ENCODE measurements around the gene MRPS17.
"Not testable (repeated sequence)": the region's sequence is repeated elsewhere in the genome, so short reads cannot be mapped to it uniquely, and the experiment has no call there.

Gene MRPS17

DNA sequence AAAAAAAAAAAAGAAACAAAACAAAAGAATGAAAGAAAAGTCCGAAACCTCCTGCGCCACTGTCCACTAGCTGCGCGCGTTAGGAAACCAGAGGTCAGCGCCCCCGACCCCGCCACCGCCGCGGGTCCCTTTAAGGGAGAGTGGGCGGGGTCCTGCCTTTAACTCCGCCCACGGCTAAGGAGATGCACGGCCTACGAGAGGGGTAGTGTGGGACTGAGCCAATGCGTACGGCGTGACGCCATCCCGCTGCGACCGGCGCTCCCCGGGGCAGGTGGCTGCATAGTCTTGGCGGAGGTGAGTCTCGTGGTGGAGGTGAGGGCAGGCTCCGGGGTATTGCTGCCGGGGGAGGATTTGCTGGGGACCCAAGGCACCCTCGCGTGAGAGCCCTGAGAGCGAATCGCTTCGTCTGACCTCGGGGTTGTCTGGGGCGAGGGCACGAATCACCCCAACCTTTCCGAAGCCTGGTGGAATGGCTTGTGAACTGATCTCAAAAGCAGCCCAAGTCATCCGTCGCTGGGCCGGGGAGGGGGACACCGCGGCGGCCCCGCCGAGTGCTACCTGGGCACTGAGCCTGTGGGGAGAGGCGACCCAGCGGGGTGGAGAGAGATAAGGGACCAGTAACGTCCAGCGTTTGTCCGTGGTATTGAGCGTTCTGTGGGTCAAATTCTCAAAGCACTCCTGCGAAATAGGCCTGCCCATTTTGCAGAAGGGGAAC is at the start of gene MRPS17:
TSS of gene MRPS17 (plus strand) at position 241 of the 715 bp plus-strand sequence. CDS start 1,319 bp downstream, outside the sequence.
- DNase-seq, result peak; percentile 88

DNA sequence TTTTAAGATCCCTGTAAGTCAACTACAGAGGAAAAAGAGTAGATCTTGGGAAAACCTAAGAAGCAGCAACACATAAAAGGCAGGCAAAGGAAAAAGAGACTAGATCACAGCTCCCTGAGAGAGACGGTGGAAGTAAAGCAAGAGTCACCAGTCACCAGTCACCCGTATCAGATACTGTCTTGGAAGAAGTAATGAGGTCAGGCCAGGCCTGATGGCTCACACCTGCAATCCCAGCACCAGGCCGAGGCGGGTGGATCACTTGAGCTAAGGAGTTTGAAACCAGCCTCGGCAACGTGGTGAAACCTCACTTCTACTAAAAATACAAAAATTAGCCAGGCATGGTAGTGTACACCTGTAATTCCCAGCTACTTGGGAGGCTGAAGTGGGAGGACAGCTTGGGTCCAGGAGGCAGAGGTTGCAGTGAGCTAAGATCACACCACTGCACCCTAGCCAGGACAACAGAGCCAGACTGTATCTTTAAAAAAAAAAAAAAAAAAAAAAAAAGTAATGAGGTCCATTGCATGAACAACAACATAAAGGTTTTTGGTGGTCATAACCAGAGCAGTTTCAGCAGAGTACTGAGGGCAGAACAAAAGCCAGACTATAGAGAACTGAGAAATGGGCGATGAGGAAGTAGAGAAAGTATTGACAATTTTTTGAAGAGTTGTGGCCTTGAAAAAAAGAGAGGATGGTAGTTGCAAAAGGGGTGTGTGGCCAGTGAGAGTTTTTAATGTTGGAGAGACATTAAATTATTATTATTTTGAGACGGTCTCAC is 47.5 kb upstream of the MRPS17 start:
- no peak for DNase-seq

DNA sequence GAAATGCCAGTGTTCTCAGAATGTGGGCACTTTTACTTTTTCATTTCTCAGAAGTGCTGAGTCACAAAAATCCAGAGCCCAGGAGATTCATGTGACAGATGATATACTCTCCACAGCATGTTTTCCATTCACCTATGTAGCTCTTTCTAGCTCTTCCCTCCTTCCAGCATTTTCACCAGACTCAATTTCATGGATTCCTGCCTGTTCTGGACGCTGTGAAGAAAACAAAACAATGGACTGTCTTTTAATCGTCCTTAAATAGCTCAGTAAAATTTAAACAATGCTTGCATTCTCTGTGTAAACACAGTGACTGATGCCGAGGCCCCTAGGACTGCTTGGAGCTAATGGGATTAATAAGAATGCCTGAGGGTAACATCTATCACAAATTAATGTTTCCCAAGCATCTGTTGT is 38.9 kb upstream of the MRPS17 start:
- no peak for DNase-seq

DNA sequence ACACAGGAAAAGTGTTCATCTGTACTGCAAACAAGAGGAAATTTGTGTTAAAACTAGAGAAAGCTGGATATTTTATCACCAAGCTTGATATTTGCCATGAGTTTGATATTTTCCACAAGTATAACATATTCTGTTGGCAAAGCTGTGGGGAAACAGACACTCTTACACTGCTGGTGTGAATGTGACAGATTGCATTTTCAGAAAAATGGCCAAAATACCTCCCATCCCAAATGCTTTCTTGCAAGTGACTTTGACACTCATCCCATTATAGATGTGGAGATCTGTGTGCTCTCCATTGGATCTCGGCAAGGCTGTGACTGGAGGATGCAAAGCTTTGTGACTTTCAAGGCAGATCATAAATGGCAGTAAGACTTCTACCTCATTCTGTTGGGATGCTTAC is 33.9 kb upstream of the MRPS17 start:
- no peak for DNase-seq

DNA sequence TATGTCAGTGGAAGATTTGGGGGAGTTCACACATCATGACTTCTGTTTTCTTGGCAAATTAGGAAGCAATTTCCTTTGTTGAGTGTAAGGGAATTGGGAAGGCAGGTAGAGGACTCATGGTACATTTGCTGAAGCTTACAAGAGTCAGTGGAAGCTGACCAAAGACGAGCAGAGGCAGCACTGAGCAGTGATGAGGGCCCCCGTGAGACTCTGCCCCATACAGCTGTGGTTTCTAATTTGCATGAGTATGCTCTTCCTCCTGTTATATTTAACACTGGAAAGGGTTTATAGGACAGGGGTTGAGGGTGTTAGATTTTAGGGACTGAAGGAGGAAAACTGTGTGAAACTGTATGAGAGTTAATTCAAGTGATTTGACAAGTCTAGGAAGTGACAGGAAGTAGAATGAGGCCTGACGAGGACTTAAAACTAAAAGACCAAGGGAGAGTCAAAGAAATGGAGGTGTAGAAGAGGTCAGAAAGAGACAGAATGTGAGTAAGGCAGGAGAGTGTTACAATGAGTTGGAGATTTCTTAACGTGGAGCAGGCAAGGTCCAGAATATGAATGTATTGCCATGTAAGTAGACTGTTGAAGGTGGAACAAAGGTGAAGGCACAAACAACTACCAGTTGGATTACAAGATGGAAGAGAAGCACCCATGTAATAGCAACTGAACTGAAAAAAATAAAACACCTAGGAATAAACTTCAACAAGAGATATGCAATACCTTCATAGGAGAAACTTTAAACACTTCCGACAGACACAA is 23.5 kb upstream of the MRPS17 start:
- DNase-seq, result no peak

DNA sequence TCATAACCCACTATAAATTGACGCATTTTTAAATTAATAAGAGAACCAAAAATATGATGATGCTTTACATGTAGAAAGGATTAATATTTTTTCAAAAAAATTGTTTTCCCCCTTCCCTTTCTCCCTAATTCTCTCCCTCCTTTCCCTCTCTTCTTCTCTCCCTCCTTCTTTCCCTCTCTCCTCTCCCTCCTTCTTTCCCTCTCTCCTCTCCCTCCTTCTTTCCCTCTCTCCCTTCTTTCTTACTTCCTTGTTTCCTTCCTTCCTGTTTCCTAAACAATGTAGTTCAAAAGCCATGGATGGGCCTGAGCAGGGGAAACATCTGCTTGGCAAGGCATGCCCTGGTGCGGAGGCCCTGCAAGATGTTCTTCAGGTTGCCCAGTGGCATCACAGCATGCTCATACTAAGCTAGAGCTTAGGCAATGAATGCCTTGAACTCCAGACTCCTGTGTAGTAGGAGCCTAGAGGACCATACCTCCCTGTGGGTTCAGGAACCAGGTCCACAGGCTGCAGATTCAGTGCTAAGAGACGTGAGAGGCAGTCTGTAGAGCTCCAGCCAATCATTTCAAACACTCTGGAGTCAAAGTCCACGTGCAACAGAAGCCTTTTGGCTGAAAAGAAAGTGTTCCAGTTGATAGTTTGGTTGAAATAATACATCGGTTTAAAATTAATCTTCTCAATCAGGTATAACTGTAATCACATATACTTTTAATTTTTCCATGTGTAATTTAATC is 20.1 kb upstream of the MRPS17 start:
- no peak for DNase-seq

DNA sequence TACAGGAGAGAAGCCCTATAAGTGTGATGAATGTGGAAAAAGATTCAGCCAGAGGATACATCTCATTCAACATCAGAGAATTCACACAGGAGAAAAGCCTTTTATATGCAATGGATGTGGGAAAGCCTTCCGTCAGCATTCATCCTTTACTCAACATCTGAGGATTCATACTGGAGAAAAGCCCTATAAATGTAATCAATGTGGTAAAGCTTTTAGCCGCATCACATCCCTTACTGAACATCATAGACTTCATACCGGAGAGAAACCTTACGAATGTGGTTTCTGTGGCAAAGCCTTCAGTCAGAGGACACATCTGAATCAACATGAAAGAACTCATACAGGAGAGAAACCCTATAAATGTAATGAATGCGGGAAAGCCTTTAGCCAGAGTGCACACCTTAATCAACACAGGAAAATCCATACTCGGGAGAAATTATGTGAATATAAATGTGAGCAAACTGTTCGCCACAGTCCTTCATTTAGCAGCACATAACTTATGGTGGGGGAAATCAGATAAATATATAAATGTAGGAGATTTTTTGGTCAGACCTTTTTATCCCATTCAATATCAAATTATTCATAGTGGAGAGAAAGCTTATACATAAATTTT is 12.1 kb upstream of the MRPS17 start:
- DNase-seq, result no peak

DNA sequence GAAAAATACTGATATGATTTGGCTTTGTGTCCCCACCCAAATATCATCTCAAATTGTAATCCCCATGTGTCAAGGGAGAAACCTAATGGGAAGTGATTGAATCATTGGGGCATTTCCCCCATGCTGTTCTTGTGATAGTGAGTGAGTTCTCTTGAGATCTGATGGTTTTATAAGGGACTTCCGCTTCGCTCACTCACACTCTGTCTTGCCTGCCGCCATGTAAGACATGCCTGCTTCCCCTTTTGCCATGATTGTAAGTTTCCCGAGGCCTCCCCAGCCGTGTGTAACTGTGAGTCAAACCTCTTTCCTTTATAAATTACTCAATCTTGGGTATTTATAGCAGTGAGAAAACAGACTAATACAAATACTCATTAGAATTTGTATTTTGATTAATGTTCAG is 5.1 kb upstream of the MRPS17 start:
- DNase-seq, result no peak

DNA sequence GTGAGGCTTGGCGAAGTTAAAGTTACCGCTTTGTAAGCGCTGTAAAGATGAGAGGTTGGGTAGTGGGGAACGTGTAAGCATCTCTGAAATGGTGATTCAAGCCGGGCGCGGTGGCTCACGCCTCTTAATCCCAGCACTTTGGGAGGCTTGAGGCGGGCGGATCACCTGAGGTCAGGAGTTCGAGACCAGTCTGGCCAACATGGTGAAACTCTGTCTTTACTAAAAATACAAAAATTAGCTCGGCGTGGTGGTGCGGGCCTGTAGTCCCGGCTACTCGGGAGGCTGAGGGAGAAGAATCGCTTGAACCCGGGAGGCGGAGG is 635 bp downstream of the MRPS17 start:
- DNase-seq, result not testable (repeated sequence)

DNA sequence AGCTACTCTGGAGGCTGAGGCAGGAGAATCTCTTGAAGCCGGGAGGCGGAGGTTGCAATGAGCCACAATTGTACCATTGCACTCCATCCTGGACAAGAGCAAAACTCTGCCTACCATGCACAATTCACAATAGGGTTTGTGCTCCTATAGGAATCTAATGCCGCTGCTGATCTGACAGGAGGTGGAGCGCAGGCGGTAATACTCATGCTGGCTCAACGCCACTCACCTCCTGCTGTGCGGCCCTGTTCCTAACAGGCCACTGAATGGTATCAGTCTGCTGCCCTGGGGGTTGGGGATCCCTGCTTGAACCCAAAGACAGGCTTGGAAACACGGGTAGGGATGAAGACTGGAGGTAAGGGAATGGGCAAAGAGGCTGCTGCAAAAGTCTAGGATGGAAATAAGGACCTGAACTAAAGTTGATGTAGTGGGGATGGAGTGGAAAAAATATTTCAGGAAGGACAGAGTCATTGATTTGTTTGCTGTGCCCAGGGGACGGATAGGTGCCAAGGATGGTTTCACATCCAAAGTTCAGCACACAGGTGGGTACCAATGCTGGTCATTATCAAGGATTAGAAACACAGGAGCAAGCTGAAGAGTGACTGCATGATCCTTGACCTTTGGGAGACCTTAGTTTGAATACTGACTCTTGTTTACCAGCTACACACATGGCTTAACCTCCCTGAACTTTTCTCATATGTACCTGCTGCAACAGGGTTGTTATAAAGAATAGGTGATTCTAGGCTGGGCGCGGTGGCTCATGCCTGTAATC is 2.2 kb downstream of the MRPS17 start:
- no peak for DNase-seq

DNA sequence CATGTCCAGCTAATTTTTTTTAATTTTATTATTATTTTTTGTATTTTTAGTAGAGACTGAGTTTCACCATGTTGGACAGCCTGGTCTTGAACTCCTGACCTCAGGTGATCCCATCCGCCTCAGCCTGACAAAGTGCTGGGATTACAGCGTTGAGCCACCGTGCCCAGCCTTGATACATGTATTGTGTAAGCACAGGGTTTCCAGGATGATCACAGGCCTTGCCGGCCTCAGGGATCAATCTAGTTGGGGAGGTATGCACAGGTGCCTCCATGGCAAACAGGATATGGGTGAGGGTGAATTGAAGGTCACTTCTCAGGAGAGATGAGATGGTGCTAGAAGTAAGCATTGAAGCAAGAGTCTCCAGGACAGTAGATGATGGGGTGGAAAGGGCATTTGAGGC is 5.5 kb downstream of the MRPS17 start:
- DNase-seq, result no peak

DNA sequence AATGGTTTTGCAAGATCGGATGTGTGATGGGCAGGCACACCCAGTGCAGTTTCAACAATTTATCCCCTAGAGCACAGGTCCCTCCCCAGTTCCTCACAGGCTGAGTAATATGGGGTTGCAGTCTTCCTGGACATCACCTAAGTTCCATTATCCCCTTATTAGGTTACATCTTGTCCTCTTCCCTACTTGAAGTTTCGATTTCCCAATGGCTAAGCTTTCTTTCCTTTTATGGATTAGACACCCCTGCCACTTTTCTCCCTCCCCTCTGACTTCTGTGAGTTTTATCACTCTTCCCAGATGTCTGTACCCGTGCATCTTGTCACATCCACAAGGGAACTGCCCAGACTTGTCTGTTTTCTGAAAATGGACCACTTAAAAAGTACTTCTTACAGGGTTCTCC is 10.3 kb downstream of the MRPS17 start:
- no peak for DNase-seq

DNA sequence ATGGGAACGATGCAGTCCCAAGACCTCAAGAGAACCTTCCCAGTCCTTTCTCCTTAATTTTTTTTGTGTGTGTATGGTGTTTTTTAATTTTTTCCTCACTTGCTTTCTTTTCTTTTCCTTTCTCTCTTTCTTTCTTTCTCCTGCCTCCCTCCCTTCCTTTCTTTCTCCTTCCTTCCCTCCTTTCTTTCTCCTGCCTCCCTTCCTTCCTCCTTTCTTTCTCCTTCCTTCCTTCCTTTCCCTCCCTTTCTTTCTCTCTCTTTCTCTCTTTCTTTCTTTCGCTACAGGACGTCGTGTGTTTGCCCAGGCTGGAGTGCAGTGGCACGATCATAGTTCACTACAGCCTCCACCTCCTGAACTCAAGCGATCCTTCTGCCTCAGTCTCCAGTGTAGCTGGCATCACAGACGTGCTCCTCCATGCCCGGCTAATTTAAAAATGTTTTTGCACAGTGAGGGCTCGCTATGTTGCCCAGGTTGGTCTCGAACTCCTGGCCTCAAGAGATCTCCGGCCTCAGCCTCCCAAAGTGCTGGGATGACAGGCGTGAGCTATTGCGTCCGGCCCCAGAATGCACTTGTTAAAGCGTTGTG is 12.0 kb downstream of the MRPS17 start:
- DNase-seq, result no peak

DNA sequence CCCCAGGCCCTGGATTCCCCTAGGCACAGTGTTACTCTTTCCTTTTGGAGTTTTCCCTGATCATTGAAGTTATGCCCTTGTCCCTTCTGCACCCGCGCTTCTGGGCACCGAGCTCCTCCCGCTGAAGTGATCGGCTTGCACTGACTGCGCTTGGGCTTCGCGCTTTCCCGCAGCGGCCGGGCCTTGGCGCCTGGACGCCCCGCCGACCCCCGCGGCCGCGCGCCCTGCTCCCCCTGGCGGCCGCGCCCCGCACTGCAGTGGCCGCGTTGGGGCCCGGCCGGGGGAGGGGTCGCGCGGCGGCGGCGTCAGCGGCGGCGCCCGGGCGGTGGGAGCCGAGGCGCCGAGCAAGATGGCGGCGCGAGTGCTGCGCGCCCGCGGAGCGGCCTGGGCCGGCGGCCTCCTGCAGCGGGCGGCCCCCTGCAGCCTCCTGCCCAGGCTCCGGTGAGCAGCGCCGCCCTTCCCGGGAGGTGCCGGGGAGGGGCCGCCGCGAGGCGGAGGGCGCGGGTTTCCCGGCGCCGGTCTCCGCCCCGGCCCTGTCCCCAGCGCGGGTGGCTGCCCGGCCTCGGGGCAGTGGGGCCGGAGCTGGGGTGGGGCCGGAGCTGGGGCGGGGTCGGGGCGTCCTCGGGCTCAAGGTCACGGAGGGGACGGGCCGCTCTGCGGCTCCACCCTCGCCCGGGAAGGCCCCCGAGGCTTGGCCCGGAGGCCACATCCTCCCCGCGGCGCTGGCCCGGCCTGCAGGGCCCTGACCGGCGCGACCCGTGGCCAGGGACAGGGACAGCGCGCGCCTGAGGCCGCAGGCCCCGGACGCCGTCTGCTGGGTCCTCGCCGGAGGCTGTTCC is 12.8 kb downstream of the MRPS17 start, which contains the start of gene NIPSNAP2:
TSS of gene NIPSNAP2 (plus strand) at position 325 of the 839 bp plus-strand sequence. CDS start at position 350, 25 bp downstream.
- DNase-seq, result peak; percentile 68

DNA sequence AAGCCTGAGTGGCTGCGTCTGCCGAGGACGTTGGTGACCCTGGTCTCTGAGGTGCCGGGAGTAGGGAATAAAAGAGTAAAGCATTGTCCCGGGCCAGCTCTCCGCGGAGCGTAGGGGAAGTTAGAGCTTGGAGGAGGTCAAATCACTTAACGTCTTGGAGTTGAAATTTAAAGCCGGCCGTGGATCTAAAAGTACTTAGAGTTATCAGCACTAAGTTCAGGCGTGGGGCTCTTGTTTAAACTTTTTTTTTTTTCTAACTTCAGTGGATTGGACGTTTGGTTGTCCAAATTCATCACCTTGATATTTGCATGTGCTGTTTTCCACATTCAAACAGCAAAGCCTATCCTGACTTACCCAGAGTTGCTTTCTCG is 13.4 kb downstream of the MRPS17 start:
- no peak for DNase-seq

DNA sequence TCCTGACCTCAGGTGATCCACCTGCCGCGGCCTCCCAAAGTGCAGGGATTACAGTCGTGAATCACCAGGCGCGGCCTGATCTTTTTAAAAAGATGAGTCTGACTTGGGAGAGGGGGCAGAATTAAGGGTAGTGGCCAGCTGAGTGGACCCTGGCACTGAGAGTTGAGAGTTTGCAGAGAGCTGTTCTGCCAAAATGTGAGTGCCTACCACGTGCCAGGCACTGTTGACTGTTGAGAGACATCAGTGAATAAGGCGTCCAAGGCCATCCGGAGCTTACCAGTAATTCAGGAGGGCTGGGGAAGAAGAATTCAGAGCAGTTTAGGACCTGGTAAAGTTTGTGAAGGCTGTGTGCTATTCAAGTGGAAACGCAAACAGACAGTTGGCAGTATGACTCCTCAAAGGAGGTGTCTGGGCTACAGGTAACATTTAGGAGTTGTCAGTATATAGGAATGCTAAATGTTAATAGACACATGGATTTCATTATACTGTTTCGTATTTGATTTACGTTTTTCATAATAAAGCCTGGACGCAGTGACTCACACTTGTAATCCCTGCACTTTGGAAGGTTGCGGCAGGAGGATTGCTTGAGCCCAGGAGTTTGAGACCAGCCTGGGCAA is 14.2 kb downstream of the MRPS17 start:
- DNase-seq, result no peak

DNA sequence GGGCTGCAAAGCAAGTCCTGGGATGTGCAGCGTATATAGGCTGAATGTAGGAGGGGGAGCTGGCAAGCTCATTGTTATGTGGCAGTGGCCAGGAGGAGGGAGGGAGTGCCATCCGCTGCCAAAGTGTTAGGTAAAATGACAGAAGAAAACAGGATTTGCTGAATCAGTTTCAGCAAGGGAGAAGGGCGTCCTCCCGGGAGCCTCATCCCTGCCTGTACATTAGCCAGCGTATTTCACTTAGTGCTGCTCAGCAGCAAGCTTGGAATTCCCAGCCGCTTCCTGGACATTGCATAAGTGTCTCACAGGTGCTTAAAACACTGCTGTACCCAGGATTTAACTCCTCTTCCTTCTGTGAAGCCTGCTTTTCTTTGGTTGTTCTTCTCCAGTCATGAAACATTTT is 15.2 kb downstream of the MRPS17 start:
- DNase-seq, result no peak

DNA sequence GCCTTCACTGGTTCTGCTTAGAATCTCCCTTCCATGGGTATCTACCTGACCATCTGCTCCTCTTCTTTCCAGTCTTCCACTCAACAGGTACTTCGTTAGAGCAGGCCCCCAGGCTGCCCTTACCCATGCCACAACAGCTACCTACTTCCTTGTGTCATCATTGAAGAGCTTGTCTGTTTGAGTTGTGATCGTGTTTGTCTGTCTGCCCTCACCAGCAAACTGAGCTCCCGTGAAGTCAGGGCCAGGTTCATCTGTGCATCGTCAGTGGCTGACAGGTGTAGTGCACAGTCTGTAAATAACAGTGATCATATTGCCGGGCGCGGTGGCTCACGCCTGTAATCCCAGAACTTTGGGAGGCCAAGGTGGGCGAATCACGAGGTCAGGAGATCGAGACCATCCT is 17.7 kb downstream of the MRPS17 start:
- DNase-seq, result no peak

DNA sequence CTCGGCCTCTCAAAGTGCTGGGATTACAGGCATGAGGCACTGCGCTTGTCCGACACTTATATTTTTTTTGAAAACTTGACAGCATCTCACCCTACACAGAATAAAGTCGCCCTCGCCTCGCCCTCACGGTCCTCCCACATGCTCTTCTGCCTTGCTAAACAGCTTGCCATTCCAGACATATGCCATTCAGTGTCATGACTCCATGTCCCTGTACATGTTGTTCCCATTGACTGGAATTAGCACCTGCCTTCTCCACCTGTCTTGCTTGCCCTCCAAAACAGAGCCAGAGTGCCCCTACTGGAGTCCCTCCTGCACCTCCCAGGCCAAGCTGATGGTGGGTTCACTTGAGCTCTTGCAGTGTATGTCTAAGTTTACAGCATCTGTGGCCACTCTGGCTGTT is 18.9 kb downstream of the MRPS17 start:
- no peak for DNase-seq

DNA sequence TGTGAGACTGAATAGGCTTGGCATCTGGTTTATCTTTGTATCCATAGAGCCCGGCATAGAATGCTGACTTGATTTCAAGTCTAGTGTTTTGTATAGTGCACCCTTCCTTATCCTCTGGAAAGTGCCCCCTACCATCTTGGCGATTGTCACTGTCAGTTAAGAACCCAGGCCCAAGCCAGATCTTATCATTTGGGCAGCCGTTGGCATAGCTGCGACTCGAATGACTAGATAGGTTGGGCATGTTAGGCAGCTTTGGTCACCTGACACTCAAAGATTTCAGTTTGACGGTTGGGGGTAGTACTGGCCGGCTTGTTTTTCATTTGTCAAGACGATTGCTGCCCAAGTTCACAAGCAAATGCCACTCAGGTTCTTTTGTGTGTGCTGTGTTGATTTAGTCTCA is 19.3 kb downstream of the MRPS17 start:
- no peak for DNase-seq

All from stimulated activated CD4-positive, alpha-beta T cell treated with anti-CD3 and anti-CD28 coated beads, Interleukin-12 subunit alpha, Interleukin-12 subunit beta, amount 100 ng/mL, for 4 hours (primary cell).